Neuronal stem cell (in vitro differentiated cells): Measurements from ENCODE around the gene PRUNE2.
A peak's percentile ranks its signal among the peaks of the same experiment; 100 is the strongest.

Source experiments
- DNase-seq: peaks from one replicate; pipeline ENCODE4 v3.0.0-alpha.2; 2013; ENCODE audit warnings: low spot score
- H2AFZ ChIP-seq: one replicate; pipeline ENCODE4 v1.6.1; 2013; ENCODE audit warnings: mild to moderate bottlenecking, low read length, inconsistent platforms
- H2AK5ac ChIP-seq: 2 replicates; pipeline ENCODE4 v1.6.1; 2013; ENCODE audit warnings: low read depth, mild to moderate bottlenecking, inconsistent platforms, low read length, moderate library complexity, mixed read lengths
- H2BK120ac ChIP-seq: 2 replicates; pipeline ENCODE4 v1.6.1; 2013; ENCODE audit warnings: low read depth, mild to moderate bottlenecking, inconsistent platforms, low read length, moderate library complexity, mixed read lengths
- H2BK12ac ChIP-seq: one replicate; pipeline ENCODE4 v1.6.1; 2013; ENCODE audit warnings: low read length, inconsistent platforms
- H2BK15ac ChIP-seq: 2 replicates; pipeline ENCODE4 v1.6.1; 2013; ENCODE audit warnings: mild to moderate bottlenecking, low read length, inconsistent platforms, mixed read lengths
- H2BK5ac ChIP-seq: one replicate; pipeline ENCODE4 v1.6.1; 2013; ENCODE audit warnings: inconsistent platforms, mild to moderate bottlenecking, low read length, moderate library complexity
- H3K14ac ChIP-seq: one replicate; pipeline ENCODE4 v1.6.1; 2013; ENCODE audit warnings: low read length, inconsistent platforms
- H3K18ac ChIP-seq: 2 replicates; pipeline ENCODE4 v1.6.1; 2013; ENCODE audit warnings: low read length, inconsistent platforms
- H3K23ac ChIP-seq: 2 replicates; pipeline ENCODE4 v1.6.1; 2013; ENCODE audit warnings: low read depth, mild to moderate bottlenecking, mixed read lengths, low read length, inconsistent platforms; ENCODE audit not compliant: poor library complexity
- H3K27ac ChIP-seq: replicated peaks from 3 replicates; pipeline ENCODE4 v1.5.1; 2013; ENCODE audit warnings: low read length, inconsistent platforms
- H3K27me3 ChIP-seq, 3 experiments: 2 replicates each; pipeline ENCODE4 v1.6.1; 2013; ENCODE audit warnings: low read length in 3 of 3, mild to moderate bottlenecking in 2 of 3, inconsistent platforms in 1 of 3, low read depth in 1 of 3, mixed read lengths in 1 of 3, moderate library complexity in 1 of 3; ENCODE audit not compliant: control insufficient read depth in 3 of 3, insufficient read depth in 3 of 3
- H3K36me3 ChIP-seq, 2 donors: replicated peaks in 1 of 2; 2 replicates each; pipeline ENCODE4 v1.6.1; 2013; ENCODE audit warnings: low read length in 2 of 2; ENCODE audit not compliant: control insufficient read depth in 2 of 2, insufficient read depth in 2 of 2
- H3K4ac ChIP-seq: 2 replicates; pipeline ENCODE4 v1.6.1; 2013; ENCODE audit warnings: inconsistent platforms, mild to moderate bottlenecking, low read length, moderate library complexity
- H3K4me1 ChIP-seq, 2 donors: 1 replicate in 1 of 2; 2 replicates in 1 of 2; pipeline ENCODE4 v1.6.1; 2013; ENCODE audit warnings: low read length in 2 of 2, low read depth in 1 of 2; ENCODE audit not compliant: control insufficient read depth in 2 of 2, insufficient read depth in 1 of 2
- H3K4me2 ChIP-seq: one replicate; pipeline ENCODE4 v1.6.1; 2013; ENCODE audit warnings: mild to moderate bottlenecking, low read length, inconsistent platforms; ENCODE audit not compliant: insufficient read depth, poor library complexity, severe bottlenecking
- H3K4me3 ChIP-seq, 2 donors: 2 replicates each; pipeline ENCODE4 v1.5.1; 2013; ENCODE audit warnings: low read length in 2 of 2, mild to moderate bottlenecking in 2 of 2, inconsistent platforms in 1 of 2, moderate library complexity in 1 of 2
- H3K79me1 ChIP-seq: one replicate; pipeline ENCODE4 v1.6.1; 2013; ENCODE audit warnings: low read depth, mild to moderate bottlenecking, inconsistent platforms, low read length, moderate library complexity
- H3K9ac ChIP-seq: one replicate; pipeline ENCODE4 v1.6.1; 2013; ENCODE audit warnings: mild to moderate bottlenecking, low read depth, low read length, inconsistent platforms; ENCODE audit not compliant: poor library complexity
- H3K9me3 ChIP-seq, 2 donors: replicated peaks in 1 of 2; 2 replicates each; pipeline versions ENCODE3 to v1.6.1; 2013; ENCODE audit warnings: low read length in 2 of 2, mild to moderate bottlenecking in 2 of 2, inconsistent platforms in 1 of 2, low read depth in 1 of 2, mixed read lengths in 1 of 2, moderate library complexity in 1 of 2; ENCODE audit not compliant: control insufficient read depth in 2 of 2, insufficient read depth in 1 of 2
- H4K8ac ChIP-seq: one replicate; pipeline ENCODE4 v1.6.1; 2013; ENCODE audit warnings: low read depth, mild to moderate bottlenecking, inconsistent platforms, low read length, moderate library complexity
- H4K91ac ChIP-seq: one replicate; pipeline ENCODE4 v1.6.1; 2013; ENCODE audit warnings: low read length, low read depth, mild to moderate bottlenecking, inconsistent platforms; ENCODE audit not compliant: poor library complexity
- WGBS, 2 donors: extraction: QIAGEN DNeasy Blood & Tissue Kit; methylation state at CpG; one replicate each; pipeline ENCODE4 v1.1.7; 2013; ENCODE audit warnings: missing lambda C conversion rate in 2 of 2, mixed read lengths in 1 of 2; ENCODE audit not compliant: insufficient read length in 2 of 2, insufficient replicate concordance in 1 of 2; ENCODE audit errors: extremely low coverage in 2 of 2; 5-methylcytosine and 5-hydroxymethylcytosine counted together

PRUNE2 gene

GRCh38 chr9:76687861-76688391 is 218.0 kb downstream of the PRUNE2 start:
- Histone ChIP-seq H3K4me1 (peaks cover 0 to 2% of the 10 kb centered on the region in 2 donors), H2AFZ (no peak overlapping the region), H3K23ac (no peak overlapping the region), H4K91ac (no peak overlapping the region), H3K36me3 (no peaks in the 10 kb centered on the region), H3K18ac (no peak overlapping the region), H3K4me2 (no peak overlapping the region), H2AK5ac (no peak overlapping the region), H2BK120ac (no peak overlapping the region), H3K9ac (no peak overlapping the region), H3K79me1 (no peaks in the 10 kb centered on the region), H3K27ac (no peak overlapping the region), H2BK12ac (no peak overlapping the region), H3K14ac (no peak overlapping the region), H2BK15ac (no peak overlapping the region), H3K27me3 (no peaks in the 10 kb centered on the region), H3K4me3 (no peak overlapping the region), H3K9me3 (no peaks in the 10 kb centered on the region), H2BK5ac (no peak overlapping the region), H3K4ac (no peak overlapping the region), H4K8ac (no peak overlapping the region)
- no peak for DNase-seq
- WGBS, 2 donors, result no CpG with 5 or more reads among the region's 4 CpGs

GRCh38 chr9:76686756-76687155 is 219.2 kb downstream of the PRUNE2 start:
- Histone ChIP-seq H2AK5ac (no peak overlapping the region), H3K9me3 (no peaks in the 10 kb centered on the region), H3K36me3 (no peaks in the 10 kb centered on the region), H3K9ac (no peak overlapping the region), H4K91ac (no peak overlapping the region), H2BK12ac (no peak overlapping the region), H2BK5ac (no peak overlapping the region), H2AFZ (no peak overlapping the region), H3K27me3 (no peaks in the 10 kb centered on the region), H3K23ac (no peak overlapping the region), H3K4ac (no peak overlapping the region), H2BK15ac (no peak overlapping the region), H3K14ac (no peak overlapping the region), H2BK120ac (no peak overlapping the region), H3K4me2 (no peak overlapping the region), H3K4me3 (no peak overlapping the region), H3K4me1 (peaks cover 0 to 2% of the 10 kb centered on the region in 2 donors), H3K27ac (no peak overlapping the region), H4K8ac (no peak overlapping the region), H3K18ac (no peak overlapping the region), H3K79me1 (no peaks in the 10 kb centered on the region)
- no CpG with 5 or more reads among the region's 4 CpGs for WGBS, 2 donors
- DNase-seq, result no peak

GRCh38 chr9:76684213-76684612 is 221.7 kb downstream of the PRUNE2 start:
- H2AK5ac ChIP-seq, result no peak overlapping the region
- H3K4ac ChIP-seq, result no peak overlapping the region
- no peak overlapping the region for H4K91ac ChIP-seq
- H3K79me1 ChIP-seq, result no peaks in the 10 kb centered on the region
- no peak for DNase-seq
- no peak overlapping the region for H3K14ac ChIP-seq
- H3K27me3 ChIP-seq, result no peaks in the 10 kb centered on the region
- no peak overlapping the region for H3K27ac ChIP-seq
- no peaks in the 10 kb centered on the region for H3K36me3 ChIP-seq
- H3K9ac ChIP-seq, result no peak overlapping the region
- no peak overlapping the region for H2BK120ac ChIP-seq
- H2BK12ac ChIP-seq, result no peak overlapping the region
- H3K4me2 ChIP-seq, result no peak overlapping the region
- no peak overlapping the region for H2BK5ac ChIP-seq
- WGBS, 2 donors, result no CpG with 5 or more reads among the region's 5 CpGs
- H2BK15ac ChIP-seq, result no peak overlapping the region
- no peak overlapping the region for H3K23ac ChIP-seq
- H3K9me3 ChIP-seq, result no peaks in the 10 kb centered on the region
- peak overlapping the region; percentile 40 for H2AFZ ChIP-seq
- no peak overlapping the region for H3K18ac ChIP-seq
- H4K8ac ChIP-seq, result no peak overlapping the region
- H3K4me1 ChIP-seq, result peaks cover 0 to 2% of the 10 kb centered on the region in 2 donors
- H3K4me3 ChIP-seq, result no peak overlapping the region

GRCh38 chr9:76681556-76681955 is 224.4 kb downstream of the PRUNE2 start:
- WGBS, 2 donors, result no CpG with 5 or more reads among the region's 2 CpGs
- H3K9ac ChIP-seq, result no peak overlapping the region

More at GRCh38 chr9:76681556-76681955, 224.4 kb downstream of the PRUNE2 start:
- Histone ChIP-seq H3K4me1 (peaks cover 0 to 2% of the 10 kb centered on the region in 2 donors), H4K91ac (no peak overlapping the region), H2BK120ac (no peak overlapping the region), H3K9me3 (no peaks in the 10 kb centered on the region), H3K27ac (no peak overlapping the region), H2AK5ac (no peak overlapping the region), H3K4me3 (no peak overlapping the region), H3K36me3 (no peaks in the 10 kb centered on the region), H4K8ac (no peak overlapping the region), H3K4ac (no peak overlapping the region), H2BK5ac (no peak overlapping the region), H3K27me3 (no peaks in the 10 kb centered on the region), H3K14ac (no peak overlapping the region), H2BK12ac (no peak overlapping the region), H3K18ac (no peak overlapping the region), H3K4me2 (no peak overlapping the region), H3K23ac (no peak overlapping the region), H2BK15ac (no peak overlapping the region), H3K79me1 (no peaks in the 10 kb centered on the region), H2AFZ (no peak overlapping the region)
- no peak for DNase-seq
